HG03064 (cell line): ENCODE results near the gene LINC01488.

ENCODE experiments used
- ATAC-seq: cut with Tn5 transposase; IDR thresholded peaks from one replicate; pipeline ENCODE4 v1.9.1; 2021; ENCODE audit warnings: low read depth; ENCODE audit not compliant: unreplicated experiment

The LINC01488 gene

GRCh38 chr11:69475141-69475865, 6.2 kb upstream of the LINC01488 start:
- no peak for ATAC-seq

- ATAC-seq = no peak
Observed at GRCh38 chr11:69475866-69476471, 5.5 kb upstream of the LINC01488 start.

GRCh38 chr11:69476509-69476961, 4.9 kb upstream of the LINC01488 start:
- no peak for ATAC-seq

GRCh38 chr11:69477086-69477485, 4.4 kb upstream of the LINC01488 start:
- ATAC-seq = no peak

- ATAC-seq = no peak
Observed at GRCh38 chr11:69479591-69480271, 1.7 kb upstream of the LINC01488 start.

- ATAC-seq = no peak
Observed at GRCh38 chr11:69480547-69481392, 693 bp upstream of the LINC01488 start.

- no peak for ATAC-seq
Observed at GRCh38 chr11:69482322-69482721, 859 bp downstream of the LINC01488 start.

GRCh38 chr11:69483170-69483569, 1.7 kb downstream of the LINC01488 start:
- no peak for ATAC-seq

- no peak for ATAC-seq
Observed at GRCh38 chr11:69483691-69484426, 2.4 kb downstream of the LINC01488 start.

GRCh38 chr11:69484427-69485259, 3.2 kb downstream of the LINC01488 start:
- ATAC-seq = no peak

- ATAC-seq = no peak
Observed at GRCh38 chr11:69485337-69486041, 4.0 kb downstream of the LINC01488 start.

- no peak for ATAC-seq
Observed at GRCh38 chr11:69486056-69486772, 4.8 kb downstream of the LINC01488 start.

- no peak for ATAC-seq
Observed at GRCh38 chr11:69486773-69487291, 5.4 kb downstream of the LINC01488 start.

- ATAC-seq = no peak
Observed at GRCh38 chr11:69487391-69487790, 5.9 kb downstream of the LINC01488 start.

GRCh38 chr11:69487849-69488542, 6.5 kb downstream of the LINC01488 start:
- ATAC-seq = no peak

GRCh38 chr11:69488543-69488940, 7.1 kb downstream of the LINC01488 start:
- ATAC-seq = no peak
